HEK293T (cell line): ENCODE data around the gene SLC26A9.

Experiments used
- BHLHE40 ChIP-seq: fragments of 450-650 bp; IDR thresholded peaks from 2 replicates; pipeline ENCODE4 v1.6.1; 2016; ENCODE audit warnings: mild to moderate bottlenecking, moderate library complexity, borderline replicate concordance
- CTBP1 ChIP-seq: fragments of 450-650 bp; IDR thresholded peaks from 2 replicates; pipeline ENCODE4 v1.6.1; 2016; ENCODE audit warnings: borderline replicate concordance
- ELF4 ChIP-seq: fragments of 450-650 bp; IDR thresholded peaks from 2 replicates; pipeline ENCODE4 v1.6.1; 2017; ENCODE audit warnings: antibody characterized with exemption
- FOXK2 ChIP-seq: fragments of 450-650 bp; IDR thresholded peaks from 2 replicates; pipeline ENCODE4 v1.6.1; 2016; ENCODE audit warnings: mild to moderate bottlenecking
- ZNF384 ChIP-seq: fragments of 450-650 bp; IDR thresholded peaks from 2 replicates; pipeline ENCODE4 v1.6.1; 2016

GRCh38 chr1:205986292-205986691, 43.0 kb upstream of the SLC26A9 start:
- TF ChIP-seq ELF4 = no peak
- no peak for TF ChIP-seq BHLHE40
- no peak for TF ChIP-seq FOXK2
- no peak for TF ChIP-seq CTBP1
- no peak for TF ChIP-seq ZNF384
